ENCODE data around the gene ARHGAP33. TPM values are rescaled to one million over a fixed set of nuclear protein-coding genes. Genes with fewer than 3 reads are reported as not detected.

ARHGAP33 gene
- total RNA-seq, 3 donors from 2014 or later = 14.4 to 16.0 (median 14.6) TPM

DNA sequence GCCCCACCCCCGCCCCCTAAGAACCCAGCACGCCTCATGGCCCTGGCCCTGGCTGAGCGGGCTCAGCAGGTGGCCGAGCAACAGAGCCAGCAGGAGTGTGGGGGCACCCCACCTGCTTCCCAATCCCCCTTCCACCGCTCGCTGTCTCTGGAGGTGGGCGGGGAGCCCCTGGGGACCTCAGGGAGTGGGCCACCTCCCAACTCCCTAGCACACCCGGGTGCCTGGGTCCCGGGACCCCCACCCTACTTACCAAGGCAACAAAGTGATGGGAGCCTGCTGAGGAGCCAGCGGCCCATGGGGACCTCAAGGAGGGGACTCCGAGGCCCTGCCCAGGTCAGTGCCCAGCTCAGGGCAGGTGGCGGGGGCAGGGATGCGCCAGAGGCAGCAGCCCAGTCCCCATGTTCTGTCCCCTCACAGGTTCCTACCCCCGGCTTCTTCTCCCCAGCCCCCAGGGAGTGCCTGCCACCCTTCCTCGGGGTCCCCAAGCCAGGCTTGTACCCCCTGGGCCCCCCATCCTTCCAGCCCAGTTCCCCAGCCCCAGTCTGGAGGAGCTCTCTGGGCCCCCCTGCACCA, 11.9 kb downstream of the ARHGAP33 start:
- ATAC-seq = no peak

DNA sequence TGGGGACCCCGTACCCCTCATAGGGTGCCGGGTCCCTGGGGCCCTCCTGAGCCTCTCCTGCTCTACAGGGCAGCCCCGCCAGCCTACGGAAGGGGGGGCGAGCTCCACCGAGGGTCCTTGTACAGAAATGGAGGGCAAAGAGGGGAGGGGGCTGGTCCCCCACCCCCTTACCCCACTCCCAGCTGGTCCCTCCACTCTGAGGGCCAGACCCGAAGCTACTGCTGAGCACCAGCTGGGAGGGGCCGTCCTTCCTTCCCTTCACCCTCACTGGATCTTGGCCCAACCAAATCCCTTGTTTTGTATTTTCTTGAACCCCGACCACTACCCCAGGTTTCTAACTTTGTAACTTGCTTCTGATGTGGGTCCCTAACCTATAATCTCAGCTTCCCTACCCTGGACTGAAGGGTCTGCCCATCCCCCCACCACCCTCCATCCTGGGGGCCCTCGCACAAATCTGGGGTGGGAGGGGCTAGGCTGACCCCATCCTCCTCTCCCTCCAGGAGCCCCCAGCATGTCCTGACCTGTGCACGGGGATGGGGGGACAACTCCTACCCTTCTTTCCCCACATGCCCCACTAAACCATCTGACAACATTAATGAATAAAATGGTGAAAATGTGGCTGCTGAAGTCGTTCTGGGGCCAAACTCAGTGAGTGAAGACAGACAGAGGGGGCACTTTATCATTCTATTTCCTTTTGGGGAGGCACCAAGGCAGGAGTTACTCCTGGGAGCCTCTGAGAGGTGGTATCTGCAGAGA, 13.0 kb downstream of the ARHGAP33 start:
- Histone ChIP-seq H3K4me1 (ENCODE audit: low read depth) (no peaks in the 10 kb centered on the region), H3K36me3 (ENCODE audit: low read depth) (no peaks in the 10 kb centered on the region), H3K4me3 (no peak overlapping the region), H3K9me3 (no peaks in the 10 kb centered on the region)
- ATAC-seq = no peak
- TF ChIP-seq, protein P1, sequence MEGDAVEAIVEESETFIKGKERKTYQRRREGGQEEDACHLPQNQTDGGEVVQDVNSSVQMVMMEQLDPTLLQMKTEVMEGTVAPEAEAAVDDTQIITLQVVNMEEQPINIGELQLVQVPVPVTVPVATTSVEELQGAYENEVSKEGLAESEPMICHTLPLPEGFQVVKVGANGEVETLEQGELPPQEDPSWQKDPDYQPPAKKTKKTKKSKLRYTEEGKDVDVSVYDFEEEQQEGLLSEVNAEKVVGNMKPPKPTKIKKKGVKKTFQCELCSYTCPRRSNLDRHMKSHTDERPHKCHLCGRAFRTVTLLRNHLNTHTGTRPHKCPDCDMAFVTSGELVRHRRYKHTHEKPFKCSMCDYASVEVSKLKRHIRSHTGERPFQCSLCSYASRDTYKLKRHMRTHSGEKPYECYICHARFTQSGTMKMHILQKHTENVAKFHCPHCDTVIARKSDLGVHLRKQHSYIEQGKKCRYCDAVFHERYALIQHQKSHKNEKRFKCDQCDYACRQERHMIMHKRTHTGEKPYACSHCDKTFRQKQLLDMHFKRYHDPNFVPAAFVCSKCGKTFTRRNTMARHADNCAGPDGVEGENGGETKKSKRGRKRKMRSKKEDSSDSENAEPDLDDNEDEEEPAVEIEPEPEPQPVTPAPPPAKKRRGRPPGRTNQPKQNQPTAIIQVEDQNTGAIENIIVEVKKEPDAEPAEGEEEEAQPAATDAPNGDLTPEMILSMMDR (IDR thresholded peaks at IDR 0.05) = no peak
- no peak for DNase-seq
- intact Hi-C loops (cut with DNase I, micrococcal nuclease) = no loop called here

More for the DNA sequence above, 11.9 kb downstream of the ARHGAP33 start:
- no peak overlapping the region for H3K4me3 ChIP-seq
- TF ChIP-seq, protein P1 (IDR thresholded peaks at IDR 0.05) = no peak
- no peak for DNase-seq
- no peaks in the 10 kb centered on the region for H3K9me3 ChIP-seq
- intact Hi-C loops (cut with DNase I, micrococcal nuclease) = no loop called here
- no peaks in the 10 kb centered on the region for H3K36me3 ChIP-seq (ENCODE audit: low read depth)
- H3K4me1 ChIP-seq (ENCODE audit: low read depth) = no peaks in the 10 kb centered on the region

GRCh38 chr19:35789195-35789977, 14.0 kb downstream of the ARHGAP33 start:
- no peaks in the 10 kb centered on the region for H3K4me1 ChIP-seq (ENCODE audit: low read depth)
- no peak overlapping the region for H3K4me3 ChIP-seq
- intact Hi-C loops (cut with DNase I, micrococcal nuclease) = no loop called here
- H3K36me3 ChIP-seq (ENCODE audit: low read depth) = no peaks in the 10 kb centered on the region
- H3K9me3 ChIP-seq = no peaks in the 10 kb centered on the region
- TF ChIP-seq, protein P1 (IDR thresholded peaks at IDR 0.05) = no peak
- no peak for ATAC-seq
- no peak for DNase-seq

DNA sequence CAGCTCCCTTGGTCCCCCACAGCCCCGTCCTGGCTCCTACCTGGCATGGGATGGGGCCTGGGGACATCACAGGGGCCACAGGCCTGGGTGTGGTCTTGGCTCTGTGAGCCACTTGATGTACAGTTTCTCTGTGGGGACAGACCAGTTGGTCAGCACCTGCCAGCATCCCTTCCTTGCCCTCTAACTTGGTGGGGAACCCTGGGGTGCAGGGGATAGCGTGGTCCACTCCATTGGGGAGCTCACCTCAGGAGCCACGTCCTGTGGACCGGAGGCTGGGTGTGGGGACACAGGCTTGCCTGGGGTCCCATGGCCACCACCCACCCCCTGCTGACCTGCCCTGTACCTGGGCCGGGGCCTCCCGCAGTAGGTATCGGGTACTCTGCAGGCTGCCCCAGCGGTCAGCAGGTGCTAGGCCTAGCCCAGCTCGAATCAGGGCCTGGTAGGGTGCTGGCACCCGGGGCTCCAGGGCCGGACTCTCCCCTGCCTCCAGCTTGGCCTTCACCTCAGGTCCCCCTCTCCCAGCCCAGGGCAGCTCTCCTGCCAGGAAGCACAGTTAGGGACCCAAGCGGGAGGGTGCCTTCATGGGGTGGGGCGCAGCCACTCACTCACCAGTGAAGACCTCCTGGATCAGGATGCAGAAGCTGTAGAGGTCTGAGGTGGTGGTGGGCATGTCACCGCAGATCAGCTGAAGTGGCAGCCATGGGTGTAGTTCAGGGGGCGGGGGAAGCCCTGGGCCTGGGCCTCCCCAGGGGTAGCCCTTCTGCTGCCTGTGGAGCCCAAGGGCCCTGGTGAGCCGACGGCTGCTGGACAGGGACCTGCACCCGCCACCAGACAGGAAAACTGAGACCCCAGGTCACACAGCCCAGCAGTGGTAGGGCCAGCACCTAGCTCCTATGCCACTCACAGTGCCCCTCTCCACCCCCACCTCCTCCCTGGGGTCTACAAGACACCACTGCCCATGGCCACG, 14.9 kb downstream of the ARHGAP33 start:
- no peak overlapping the region for H3K4me3 ChIP-seq
- ATAC-seq = no peak
- H3K9me3 ChIP-seq = no peaks in the 10 kb centered on the region
- no peaks in the 10 kb centered on the region for H3K36me3 ChIP-seq (ENCODE audit: low read depth)
- no peak for DNase-seq
- intact Hi-C loops (cut with DNase I, micrococcal nuclease) = no loop called here
- TF ChIP-seq, protein P1 (IDR thresholded peaks at IDR 0.05) = no peak
- H3K4me1 ChIP-seq (ENCODE audit: low read depth) = no peaks in the 10 kb centered on the region

Data from mucosa of descending colon (tissue), 3 donors.